Measurements from ENCODE around the gene FXYD6.

- TF ChIP-seq POLR2AphosphoS5 (IDR thresholded peaks at IDR 0.05; ENCODE audit: low read depth): no peak
- TF ChIP-seq CTCF (IDR thresholded peaks at IDR 0.05; ENCODE audit: insufficient read depth, low read length): no peak
Measured at GRCh38 chr11:117888139-117888566, 11.7 kb upstream of the FXYD6 start.
